ENCODE results near the gene CLVS2.

CLVS2 gene

GRCh38 chr6:122995921-122996793 lies at the start of gene CLVS2:
CLVS2 (plus strand) TSS chr6:122996235; CDS start chr6:122997778, 1,543 bp downstream.
- no peaks in the 10 kb centered on the region for H4K20me1 ChIP-seq
- H3K4me1 ChIP-seq, result no peaks in the 10 kb centered on the region
- no peak for TF ChIP-seq Cebpa-rat (IDR thresholded peaks at IDR 0.05)
- H3K9ac ChIP-seq, result no peak within 1 kb of the TSS
- H3K9me3 ChIP-seq (replicated peaks in 1 of 11), result peaks cover 8 to 13% (median 10%) of the 10 kb centered on the region in 11 experiments; a peak in 17 of 22 replicates
- no peak within 1 kb of the TSS for H3K4me3 ChIP-seq
- H3K27ac ChIP-seq, result no peak within 1 kb of the TSS
- H3K36me3 ChIP-seq, result no peaks in the 10 kb centered on the region
- H3K4me2 ChIP-seq, result no peak within 1 kb of the TSS
- H3K27me3 ChIP-seq, result no peaks in the 10 kb centered on the region

- Histone ChIP-seq H4K20me1 (no peaks in the 10 kb centered on the region), H3K4me1 (no peaks in the 10 kb centered on the region), H3K27ac (no peak overlapping the region), H3K27me3 (no peaks in the 10 kb centered on the region), H3K4me2 (no peak overlapping the region), H3K9ac (no peak overlapping the region), H3K4me3 (no peak overlapping the region), H3K36me3 (no peaks in the 10 kb centered on the region), H3K9me3 (replicated peaks in 1 of 11) (no peaks in the 10 kb centered on the region)
- no peak for TF ChIP-seq Cebpa-rat (IDR thresholded peaks at IDR 0.05)
Observed at GRCh38 chr6:122947355-122947754, 48.7 kb upstream of the CLVS2 start.

GRCh38 chr6:122953766-122954165 lies 42.3 kb upstream of the CLVS2 start:
- Histone ChIP-seq H3K4me3 (no peak overlapping the region), H3K36me3 (no peaks in the 10 kb centered on the region), H3K9me3 (replicated peaks in 1 of 11) (peaks cover 10 to 23% (median 17%) of the 10 kb centered on the region in 11 experiments; a peak in 19 of 22 replicates), H3K4me2 (no peak overlapping the region), H3K27ac (no peak overlapping the region), H4K20me1 (no peaks in the 10 kb centered on the region), H3K4me1 (no peaks in the 10 kb centered on the region), H3K27me3 (no peaks in the 10 kb centered on the region), H3K9ac (no peak overlapping the region)
- TF ChIP-seq Cebpa-rat (IDR thresholded peaks at IDR 0.05), result no peak

DNA sequence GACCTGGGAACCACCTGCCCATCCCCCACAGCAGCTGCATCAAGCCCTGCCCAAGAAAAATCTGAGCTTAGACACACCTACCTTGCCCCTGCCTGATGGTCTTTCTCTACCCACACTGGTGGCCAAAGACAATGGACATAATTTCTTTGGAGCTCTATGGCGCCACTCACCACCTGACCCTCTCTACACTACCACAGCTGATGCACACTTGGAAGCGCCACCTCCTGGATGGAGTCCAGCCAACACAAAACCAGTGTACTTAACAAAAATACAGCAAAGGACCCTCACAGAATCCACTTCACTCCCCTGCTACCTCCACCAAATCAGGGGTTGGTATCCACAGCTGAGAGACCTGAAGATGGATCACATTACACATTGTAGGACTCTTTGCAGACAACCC lies 39.7 kb upstream of the CLVS2 start:
- H3K9ac ChIP-seq, result no peak overlapping the region
- TF ChIP-seq Cebpa-rat (IDR thresholded peaks at IDR 0.05), result no peak
- no peaks in the 10 kb centered on the region for H3K27me3 ChIP-seq
- no peak overlapping the region for H3K4me3 ChIP-seq
- H3K9me3 ChIP-seq (replicated peaks in 1 of 11), result peaks cover 10 to 30% (median 17%) of the 10 kb centered on the region in 11 experiments; a peak in 19 of 22 replicates
- no peaks in the 10 kb centered on the region for H4K20me1 ChIP-seq
- H3K4me2 ChIP-seq, result no peak overlapping the region
- no peaks in the 10 kb centered on the region for H3K36me3 ChIP-seq
- H3K4me1 ChIP-seq, result no peaks in the 10 kb centered on the region
- no peak overlapping the region for H3K27ac ChIP-seq

DNA sequence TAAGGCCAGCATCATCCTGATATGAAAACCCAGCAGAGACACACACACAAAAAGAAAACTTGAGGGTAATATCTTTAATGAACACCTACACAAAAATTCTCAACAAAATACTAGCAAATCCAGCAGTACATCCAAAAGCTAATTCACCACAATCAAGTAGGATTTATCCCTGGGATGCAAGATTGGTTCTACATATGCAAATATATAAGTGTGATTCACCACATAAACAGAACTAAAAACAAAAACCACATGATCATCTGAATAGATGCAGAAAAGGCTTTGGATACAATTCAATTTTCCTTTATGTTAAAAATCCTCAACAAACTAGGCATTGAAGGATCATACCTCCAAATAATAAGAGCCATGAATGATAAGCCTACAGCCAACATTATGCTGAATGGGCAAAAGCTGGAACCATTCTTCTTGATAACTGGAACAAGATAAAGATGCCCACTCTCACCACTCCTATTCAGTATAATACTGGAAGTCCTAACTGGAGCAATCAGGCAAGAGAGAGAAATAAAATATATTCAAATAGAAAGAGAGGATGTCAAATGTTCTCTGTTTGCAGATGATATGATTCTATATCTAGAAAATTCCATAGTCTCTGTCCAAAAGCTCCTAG lies 33.9 kb upstream of the CLVS2 start:
- Histone ChIP-seq H3K9me3 (replicated peaks in 1 of 11) (peaks cover 5 to 15% (median 9%) of the 10 kb centered on the region in 11 experiments; a peak in 14 of 22 replicates), H3K4me1 (no peaks in the 10 kb centered on the region), H3K4me3 (no peak overlapping the region), H3K4me2 (no peak overlapping the region), H3K36me3 (no peaks in the 10 kb centered on the region), H3K27ac (no peak overlapping the region), H3K27me3 (no peaks in the 10 kb centered on the region), H3K9ac (no peak overlapping the region), H4K20me1 (no peaks in the 10 kb centered on the region)
- no peak for TF ChIP-seq Cebpa-rat (IDR thresholded peaks at IDR 0.05)

- no peak overlapping the region for H3K4me2 ChIP-seq
- no peak overlapping the region for H3K4me3 ChIP-seq
- no peak overlapping the region for H3K9ac ChIP-seq
- peaks cover 0 to 17% (median 0%) of the 10 kb centered on the region in 10 experiments; a peak in 2 of 20 replicates for H3K4me1 ChIP-seq
- no peak for TF ChIP-seq Cebpa-rat (IDR thresholded peaks at IDR 0.05)
- H3K27ac ChIP-seq, result no peak overlapping the region
- no peaks in the 10 kb centered on the region for H3K27me3 ChIP-seq
- no peaks in the 10 kb centered on the region for H3K36me3 ChIP-seq
- H4K20me1 ChIP-seq, result no peaks in the 10 kb centered on the region
- no peaks in the 10 kb centered on the region for H3K9me3 ChIP-seq (replicated peaks in 1 of 11)
Observed at GRCh38 chr6:122969999-122970533, 26.0 kb upstream of the CLVS2 start.

DNA sequence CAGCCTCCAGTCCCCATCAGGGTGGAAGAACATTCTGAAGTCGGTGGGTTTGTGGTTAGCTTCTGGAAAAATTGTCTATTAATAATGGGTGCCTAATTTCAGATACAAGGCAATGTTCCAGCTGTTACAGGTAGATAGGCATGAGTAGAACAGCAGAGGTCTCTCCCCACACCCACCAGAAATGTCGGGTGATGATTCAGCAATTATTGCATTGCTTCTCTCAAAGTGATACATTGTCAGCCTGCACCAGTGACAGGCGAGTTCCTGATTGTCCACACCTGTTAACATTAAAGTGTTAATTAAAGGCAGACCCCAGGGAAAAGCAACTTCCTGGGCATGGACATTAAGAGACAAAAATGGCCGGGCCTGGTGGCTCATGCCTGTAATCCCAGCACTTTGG lies 18.9 kb upstream of the CLVS2 start:
- no peaks in the 10 kb centered on the region for H3K36me3 ChIP-seq
- no peak overlapping the region for H3K27ac ChIP-seq
- no peak overlapping the region for H3K4me3 ChIP-seq
- H3K4me2 ChIP-seq, result no peak overlapping the region
- H3K27me3 ChIP-seq, result no peaks in the 10 kb centered on the region
- peaks cover 0 to 8% (median 0%) of the 10 kb centered on the region in 10 experiments; a peak in 2 of 20 replicates for H3K4me1 ChIP-seq
- no peak for TF ChIP-seq Cebpa-rat (IDR thresholded peaks at IDR 0.05)
- H3K9me3 ChIP-seq (replicated peaks in 1 of 11), result no peaks in the 10 kb centered on the region
- H4K20me1 ChIP-seq, result no peaks in the 10 kb centered on the region
- H3K9ac ChIP-seq, result no peak overlapping the region

GRCh38 chr6:122984393-122984792 lies 11.6 kb upstream of the CLVS2 start:
- H3K27me3 ChIP-seq, result no peaks in the 10 kb centered on the region
- H3K4me3 ChIP-seq, result no peak overlapping the region
- no peak overlapping the region for H3K9ac ChIP-seq
- no peak for TF ChIP-seq Cebpa-rat (IDR thresholded peaks at IDR 0.05)
- H4K20me1 ChIP-seq, result no peaks in the 10 kb centered on the region
- H3K4me1 ChIP-seq, result no peaks in the 10 kb centered on the region
- no peaks in the 10 kb centered on the region for H3K36me3 ChIP-seq
- no peak overlapping the region for H3K27ac ChIP-seq
- H3K4me2 ChIP-seq, result no peak overlapping the region
- no peaks in the 10 kb centered on the region for H3K9me3 ChIP-seq (replicated peaks in 1 of 11)

DNA sequence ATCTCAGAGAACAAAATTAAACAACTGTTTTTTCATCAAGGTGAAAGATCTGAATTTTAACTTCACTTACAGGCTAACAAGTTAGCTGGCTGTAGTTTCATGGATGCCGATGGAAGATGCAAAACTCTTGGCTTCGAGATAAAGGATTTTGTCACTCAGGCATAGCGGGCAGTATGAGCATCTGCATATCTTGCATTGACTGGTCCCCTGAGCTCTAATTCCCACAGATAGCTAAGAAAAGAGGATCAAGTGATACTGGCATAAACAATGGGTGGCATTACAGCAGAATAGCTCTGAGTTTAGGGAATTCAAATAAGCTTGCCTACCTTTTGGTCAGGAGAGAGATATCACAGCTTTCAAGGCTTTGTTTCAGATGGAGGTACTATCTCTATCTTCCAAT lies 1.8 kb upstream of the CLVS2 start:
- no peak overlapping the region for H3K4me2 ChIP-seq
- no peak overlapping the region for H3K27ac ChIP-seq
- H3K36me3 ChIP-seq, result no peaks in the 10 kb centered on the region
- H3K9me3 ChIP-seq (replicated peaks in 1 of 11), result peaks cover 8 to 13% (median 10%) of the 10 kb centered on the region in 11 experiments; a peak in 17 of 22 replicates
- TF ChIP-seq Cebpa-rat (IDR thresholded peaks at IDR 0.05), result no peak
- H3K4me3 ChIP-seq, result no peak overlapping the region
- no peaks in the 10 kb centered on the region for H3K4me1 ChIP-seq
- H3K27me3 ChIP-seq, result no peaks in the 10 kb centered on the region
- H3K9ac ChIP-seq, result no peak overlapping the region
- no peaks in the 10 kb centered on the region for H4K20me1 ChIP-seq
